ENCODE results near the gene SMIM22. TPM values are rescaled to one million over a fixed set of nuclear protein-coding genes. Genes with fewer than 3 reads are reported as not detected.

SMIM22 gene
- total and polyA plus RNA-seq, 2 donors (not counting 1 experiment from before 2014, with no cell fraction given): not detected

DNA sequence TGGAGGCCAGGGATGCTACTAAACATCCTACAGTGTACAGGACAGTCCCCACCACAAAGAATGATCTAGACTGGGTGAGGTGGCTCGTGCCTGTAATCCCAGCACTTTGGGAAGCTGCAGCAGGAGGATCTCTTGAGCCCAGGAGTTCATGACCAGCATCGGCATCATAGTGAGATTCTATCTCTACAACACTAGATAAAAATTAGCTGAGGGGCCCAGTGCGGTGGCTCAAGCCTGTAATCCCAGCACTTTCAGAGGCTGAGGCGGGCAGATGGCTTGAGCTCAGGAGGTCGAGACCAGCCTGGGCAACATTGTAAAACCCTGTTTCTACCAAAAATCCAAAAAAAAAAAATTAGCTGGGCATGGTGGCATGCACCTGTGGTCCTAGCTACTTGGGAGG is 22.8 kb upstream of the SMIM22 start:
- no peaks in the 10 kb centered on the region for H4K20me1 ChIP-seq (ENCODE audit: control insufficient read depth, extremely low read depth, insufficient read depth, low read length)
- H3K4me2 ChIP-seq (ENCODE audit: extremely low read depth, insufficient read depth, low read length): no peak overlapping the region
- H3K36me3 ChIP-seq (ENCODE audit: control insufficient read depth, insufficient read depth, low read length): no peaks in the 10 kb centered on the region
- no peak for TF ChIP-seq EZH2 (IDR thresholded peaks at IDR 0.05; ENCODE audit: low read length, missing control alignments)
- TF ChIP-seq, protein P1, sequence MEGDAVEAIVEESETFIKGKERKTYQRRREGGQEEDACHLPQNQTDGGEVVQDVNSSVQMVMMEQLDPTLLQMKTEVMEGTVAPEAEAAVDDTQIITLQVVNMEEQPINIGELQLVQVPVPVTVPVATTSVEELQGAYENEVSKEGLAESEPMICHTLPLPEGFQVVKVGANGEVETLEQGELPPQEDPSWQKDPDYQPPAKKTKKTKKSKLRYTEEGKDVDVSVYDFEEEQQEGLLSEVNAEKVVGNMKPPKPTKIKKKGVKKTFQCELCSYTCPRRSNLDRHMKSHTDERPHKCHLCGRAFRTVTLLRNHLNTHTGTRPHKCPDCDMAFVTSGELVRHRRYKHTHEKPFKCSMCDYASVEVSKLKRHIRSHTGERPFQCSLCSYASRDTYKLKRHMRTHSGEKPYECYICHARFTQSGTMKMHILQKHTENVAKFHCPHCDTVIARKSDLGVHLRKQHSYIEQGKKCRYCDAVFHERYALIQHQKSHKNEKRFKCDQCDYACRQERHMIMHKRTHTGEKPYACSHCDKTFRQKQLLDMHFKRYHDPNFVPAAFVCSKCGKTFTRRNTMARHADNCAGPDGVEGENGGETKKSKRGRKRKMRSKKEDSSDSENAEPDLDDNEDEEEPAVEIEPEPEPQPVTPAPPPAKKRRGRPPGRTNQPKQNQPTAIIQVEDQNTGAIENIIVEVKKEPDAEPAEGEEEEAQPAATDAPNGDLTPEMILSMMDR (conservative IDR thresholded peaks at IDR 0.05 in 1 of 2, IDR thresholded peaks at IDR 0.05 in 1 of 2; ENCODE audit: low read depth in 1 of 2, low read length in 2 of 2): no peak
- no peaks in the 10 kb centered on the region for H3K27me3 ChIP-seq (ENCODE audit: control insufficient read depth, insufficient read depth, low read length)
- H3K79me2 ChIP-seq (ENCODE audit: control insufficient read depth, insufficient read depth, low read length): no peaks in the 10 kb centered on the region
- H3K4me3 ChIP-seq (replicated peaks in 1 of 4; ENCODE audit: control extremely low read depth in 1 of 4, insufficient read depth in 1 of 4, low read depth in 3 of 4, low read length in 4 of 4): no peak overlapping the region
- no peaks in the 10 kb centered on the region for H3K9me3 ChIP-seq (ENCODE audit: control insufficient read depth, insufficient read depth, low read depth, low read length)
- peaks cover 3% of the 10 kb centered on the region for H3K4me1 ChIP-seq (ENCODE audit: control insufficient read depth, extremely low read depth, insufficient read depth, low read length)
- H3K9ac ChIP-seq (ENCODE audit: insufficient read depth, low read length): no peak overlapping the region
- H2AFZ ChIP-seq (ENCODE audit: low read length): no peak overlapping the region
- no peak overlapping the region for H3K27ac ChIP-seq (ENCODE audit: insufficient read depth, low read length)
- no peak for DNase-seq (ENCODE audit: low read depth in 2 of 2)

- Histone ChIP-seq H3K27me3 (ENCODE audit: control insufficient read depth, insufficient read depth, low read length) (no peaks in the 10 kb centered on the region), H2AFZ (ENCODE audit: low read length) (no peak overlapping the region), H3K4me3 (replicated peaks in 1 of 4; ENCODE audit: control extremely low read depth in 1 of 4, insufficient read depth in 1 of 4, low read depth in 3 of 4, low read length in 4 of 4) (no peak overlapping the region), H3K4me1 (ENCODE audit: control insufficient read depth, extremely low read depth, insufficient read depth, low read length) (no peaks in the 10 kb centered on the region), H4K20me1 (ENCODE audit: control insufficient read depth, extremely low read depth, insufficient read depth, low read length) (no peaks in the 10 kb centered on the region), H3K79me2 (ENCODE audit: control insufficient read depth, insufficient read depth, low read length) (no peaks in the 10 kb centered on the region), H3K36me3 (ENCODE audit: control insufficient read depth, insufficient read depth, low read length) (no peaks in the 10 kb centered on the region), H3K9ac (ENCODE audit: insufficient read depth, low read length) (no peak overlapping the region), H3K4me2 (ENCODE audit: extremely low read depth, insufficient read depth, low read length) (no peak overlapping the region), H3K27ac (ENCODE audit: insufficient read depth, low read length) (no peak overlapping the region), H3K9me3 (ENCODE audit: control insufficient read depth, insufficient read depth, low read depth, low read length) (no peaks in the 10 kb centered on the region)
- no peak for TF ChIP-seq EZH2 (IDR thresholded peaks at IDR 0.05; ENCODE audit: low read length, missing control alignments)
- TF ChIP-seq, protein P1 (conservative IDR thresholded peaks at IDR 0.05 in 1 of 2, IDR thresholded peaks at IDR 0.05 in 1 of 2; ENCODE audit: low read depth in 1 of 2, low read length in 2 of 2): no peak
- no peak for DNase-seq (ENCODE audit: low read depth in 2 of 2)
Observed at GRCh38 chr16:4775005-4775404, 20.2 kb upstream of the SMIM22 start.

GRCh38 chr16:4776141-4776705 is 18.9 kb upstream of the SMIM22 start:
- Histone ChIP-seq H3K27me3 (ENCODE audit: control insufficient read depth, insufficient read depth, low read length) (no peaks in the 10 kb centered on the region), H3K9me3 (ENCODE audit: control insufficient read depth, insufficient read depth, low read depth, low read length) (no peaks in the 10 kb centered on the region), H3K4me2 (ENCODE audit: extremely low read depth, insufficient read depth, low read length) (no peak overlapping the region), H4K20me1 (ENCODE audit: control insufficient read depth, extremely low read depth, insufficient read depth, low read length) (no peaks in the 10 kb centered on the region), H3K4me1 (ENCODE audit: control insufficient read depth, extremely low read depth, insufficient read depth, low read length) (no peaks in the 10 kb centered on the region), H2AFZ (ENCODE audit: low read length) (no peak overlapping the region), H3K27ac (ENCODE audit: insufficient read depth, low read length) (no peak overlapping the region), H3K4me3 (replicated peaks in 1 of 4; ENCODE audit: control extremely low read depth in 1 of 4, insufficient read depth in 1 of 4, low read depth in 3 of 4, low read length in 4 of 4) (no peak overlapping the region), H3K36me3 (ENCODE audit: control insufficient read depth, insufficient read depth, low read length) (no peaks in the 10 kb centered on the region), H3K9ac (ENCODE audit: insufficient read depth, low read length) (no peak overlapping the region), H3K79me2 (ENCODE audit: control insufficient read depth, insufficient read depth, low read length) (no peaks in the 10 kb centered on the region)
- no peak for DNase-seq (ENCODE audit: low read depth in 2 of 2)
- no peak for TF ChIP-seq EZH2 (IDR thresholded peaks at IDR 0.05; ENCODE audit: low read length, missing control alignments)
- TF ChIP-seq, protein P1 (conservative IDR thresholded peaks at IDR 0.05 in 1 of 2, IDR thresholded peaks at IDR 0.05 in 1 of 2; ENCODE audit: low read depth in 1 of 2, low read length in 2 of 2): no peak
